GM06990 (cell line): ENCODE data around the gene AKAP13.
"Not testable (repeated sequence)": the region's sequence is repeated elsewhere in the genome, so short reads cannot be mapped to it uniquely, and the experiment has no call there.

ENCODE experiments used
- DNase-seq: peaks from one replicate; pipeline ENCODE4 v3.0.0-alpha.2; 2011; ENCODE audit not compliant: insufficient read length; ENCODE audit errors: extremely low read depth
- H3K27me3 ChIP-seq: replicated peaks from 2 replicates; pipeline ENCODE4 v1.6.0; 2011; ENCODE audit warnings: low read length; ENCODE audit not compliant: control insufficient read depth, insufficient read depth
- H3K36me3 ChIP-seq: 2 replicates; pipeline ENCODE4 v1.5.1; 2011; ENCODE audit warnings: low read length; ENCODE audit not compliant: control insufficient read depth, insufficient read depth
- H3K4me3 ChIP-seq: replicated peaks from 2 replicates; pipeline ENCODE4 v1.5.1; 2011; ENCODE audit warnings: low read depth, mild to moderate bottlenecking, control low read depth, low read length
- TF ChIP-seq, protein P1 (sequence below): IDR thresholded peaks from 2 replicates; pipeline ENCODE4 v1.5.1; 2011; ENCODE audit warnings: low read length, control low read depth, mild to moderate bottlenecking, inconsistent platforms; ENCODE audit not compliant: insufficient read depth, poor library complexity, severe bottlenecking

The AKAP13 gene

DNA sequence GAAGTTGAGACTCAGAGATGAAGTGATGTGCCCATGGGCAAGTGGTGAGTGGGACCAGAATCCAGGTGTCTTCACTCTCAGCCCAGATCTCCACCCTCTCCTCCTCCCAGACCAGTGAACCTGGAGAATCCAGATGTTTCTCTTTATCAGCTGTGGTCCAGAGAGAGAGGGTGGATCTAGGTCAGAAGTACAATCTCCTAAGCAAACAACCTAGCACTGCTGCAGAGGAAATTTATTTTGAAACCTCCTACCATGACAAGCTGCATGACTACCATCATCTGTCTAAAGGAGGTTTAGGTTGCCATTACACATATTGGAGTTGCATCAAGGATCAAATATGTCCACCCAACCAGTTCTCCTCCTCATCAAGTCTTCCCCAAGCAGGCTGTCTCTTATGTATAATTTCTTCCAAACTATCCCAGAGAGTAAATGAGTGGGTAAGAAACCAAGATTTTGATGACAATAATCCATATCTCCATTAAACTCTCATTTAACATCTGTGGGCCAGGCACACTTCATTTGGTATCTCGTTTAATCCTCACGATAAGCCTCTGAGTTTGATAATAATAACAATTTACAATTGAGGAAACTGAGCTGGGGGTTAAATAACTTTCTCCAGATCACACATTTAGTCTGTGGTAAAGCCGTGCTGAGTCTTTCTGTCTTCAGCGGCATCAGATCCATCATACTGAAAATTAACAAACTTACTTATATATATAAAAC, 35.0 kb upstream of the AKAP13 start:
- not testable (repeated sequence) for H3K4me3 ChIP-seq, H3K27me3 ChIP-seq, H3K36me3 ChIP-seq, DNase-seq

DNA sequence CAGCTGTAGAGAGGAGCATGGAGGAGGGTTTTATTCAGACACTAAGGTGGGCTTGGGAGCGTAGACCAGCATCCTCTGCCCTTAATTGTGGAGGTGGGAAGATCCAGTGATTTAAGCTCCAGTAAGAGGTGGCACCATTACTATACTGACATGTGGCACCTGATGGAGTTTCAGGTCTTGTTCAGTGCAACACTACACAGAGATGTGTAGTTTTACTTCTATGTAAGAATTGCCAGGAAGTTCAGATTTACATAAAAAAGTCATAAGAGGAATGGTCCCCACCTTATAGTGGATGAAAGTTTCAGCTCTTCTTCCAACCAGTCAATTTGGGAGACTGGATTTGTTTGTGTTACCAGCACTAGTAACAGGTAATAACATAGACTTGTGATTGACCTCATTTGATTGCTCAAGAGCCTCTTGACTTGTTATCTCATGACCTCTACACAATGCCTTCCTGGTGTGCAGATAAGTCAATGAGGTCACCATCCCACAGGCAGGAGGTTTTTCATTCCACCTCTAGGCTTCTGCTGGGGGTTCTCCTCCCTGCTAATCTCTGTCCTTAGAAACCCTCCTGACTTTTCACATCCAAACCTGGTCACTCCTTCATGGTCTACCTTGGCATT, 33.8 kb upstream of the AKAP13 start:
- not testable (repeated sequence) for H3K36me3 ChIP-seq, H3K27me3 ChIP-seq, H3K4me3 ChIP-seq, DNase-seq

DNA sequence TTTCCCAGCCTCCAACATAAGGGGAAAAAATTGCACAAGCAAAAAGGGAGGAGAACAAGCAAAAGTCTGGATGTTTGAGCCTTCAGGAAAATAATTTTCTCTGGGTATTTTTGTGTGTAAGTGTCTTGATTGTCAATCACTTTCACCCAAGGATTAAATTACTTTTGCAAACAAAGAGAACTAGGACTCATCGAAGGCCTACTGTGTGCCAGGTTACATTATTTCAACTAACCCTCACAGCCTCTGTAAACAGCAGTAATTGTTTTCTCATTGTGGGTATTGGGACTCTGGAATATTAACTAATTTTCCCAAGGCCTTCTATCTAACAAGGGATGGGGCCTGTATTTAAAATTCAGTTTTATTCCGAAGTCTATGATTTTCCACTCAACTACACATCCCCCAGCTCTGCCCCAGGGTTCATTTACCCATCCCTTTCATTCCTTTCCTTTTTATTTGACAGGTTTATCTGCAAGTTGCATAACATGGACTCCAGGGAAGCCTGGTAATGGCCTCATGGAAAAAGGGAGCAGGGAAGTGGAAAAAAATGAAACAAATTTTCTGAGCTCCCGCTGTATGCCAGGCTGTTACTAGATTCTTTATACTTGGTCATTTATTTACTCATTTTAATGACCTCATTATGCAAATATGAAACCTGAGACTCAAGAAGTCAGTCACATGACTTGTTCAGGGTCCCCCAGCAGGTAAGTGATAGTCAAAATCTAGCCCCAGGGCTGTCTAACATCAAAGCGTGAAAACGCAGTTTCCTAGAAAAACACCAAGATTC, 32.9 kb upstream of the AKAP13 start:
- not testable (repeated sequence) for H3K27me3 ChIP-seq, DNase-seq, H3K4me3 ChIP-seq, H3K36me3 ChIP-seq

DNA sequence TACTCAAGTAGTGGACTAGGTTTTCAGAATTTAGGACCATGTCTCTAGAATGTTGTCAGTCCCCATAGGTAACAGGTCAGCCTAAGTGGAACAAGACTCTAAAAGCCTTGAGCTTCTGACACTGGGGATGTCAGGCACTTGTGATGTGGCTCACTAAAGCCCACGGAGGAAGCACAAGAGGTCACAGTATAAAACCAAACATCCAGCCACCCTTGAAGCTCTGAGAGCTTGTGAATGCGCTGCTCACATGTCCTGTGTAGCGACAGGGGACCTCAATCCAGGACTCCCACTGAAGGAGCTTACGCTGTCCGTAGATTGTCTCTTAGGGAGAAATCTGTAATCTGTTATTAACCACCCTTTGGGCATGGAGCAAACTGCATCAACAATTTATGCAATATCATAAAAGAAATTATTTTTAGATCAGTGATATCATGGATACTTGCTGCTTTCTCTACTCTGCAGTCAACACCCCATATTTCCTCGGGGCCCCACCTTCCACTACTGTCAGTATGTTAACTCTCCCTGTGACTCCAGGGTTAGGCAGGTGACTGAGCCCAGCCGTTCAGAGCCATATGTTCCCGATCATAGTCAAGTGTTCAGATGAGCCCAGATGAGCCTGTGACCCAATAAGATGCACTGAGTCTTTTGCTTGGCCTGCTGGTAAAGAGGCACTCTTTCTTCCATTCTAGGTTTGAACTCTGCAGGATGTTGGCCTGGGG, 32.2 kb upstream of the AKAP13 start:
- H3K27me3 ChIP-seq, DNase-seq, H3K4me3 ChIP-seq, H3K36me3 ChIP-seq: not testable (repeated sequence)

DNA sequence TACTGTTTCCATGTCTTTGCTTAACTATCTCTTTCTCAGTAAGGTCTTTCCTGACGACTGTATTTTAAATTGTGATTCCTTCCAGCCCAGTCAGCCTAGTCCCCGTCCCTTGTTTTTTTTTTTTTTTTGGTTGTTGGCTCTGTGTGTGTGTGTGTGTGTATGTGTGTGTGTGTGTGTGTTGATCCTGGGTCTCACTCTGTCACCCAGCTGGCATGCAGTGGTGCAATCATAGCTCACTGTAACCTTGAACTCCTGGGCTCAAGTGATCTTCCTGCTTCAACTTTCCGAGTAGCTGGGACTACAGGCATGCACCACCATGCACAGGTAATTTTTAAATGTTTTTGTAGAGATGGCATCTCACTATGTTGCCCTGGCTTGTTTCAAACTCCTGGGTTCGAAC, 31.3 kb upstream of the AKAP13 start:
- DNase-seq, H3K36me3 ChIP-seq: not testable (repeated sequence)

DNA sequence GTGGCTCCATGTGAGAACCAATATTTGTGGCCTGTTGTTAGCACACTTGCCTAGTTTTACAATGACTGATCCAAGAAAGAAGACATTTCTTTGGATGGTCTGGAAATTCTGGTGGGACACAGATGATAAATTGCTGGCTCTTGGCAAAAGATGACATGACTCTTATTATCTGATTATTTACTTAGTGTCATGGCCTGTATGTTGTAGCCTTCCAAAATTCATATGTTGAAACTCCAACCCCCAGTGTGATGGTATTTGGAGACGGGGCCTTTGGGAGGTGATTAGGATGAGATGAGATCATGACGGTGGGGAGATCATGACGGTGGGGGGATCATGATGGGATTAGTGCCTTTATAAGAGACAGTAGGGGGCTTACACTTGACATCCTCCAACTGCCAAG, 30.0 kb upstream of the AKAP13 start:
- TF ChIP-seq, protein P1, sequence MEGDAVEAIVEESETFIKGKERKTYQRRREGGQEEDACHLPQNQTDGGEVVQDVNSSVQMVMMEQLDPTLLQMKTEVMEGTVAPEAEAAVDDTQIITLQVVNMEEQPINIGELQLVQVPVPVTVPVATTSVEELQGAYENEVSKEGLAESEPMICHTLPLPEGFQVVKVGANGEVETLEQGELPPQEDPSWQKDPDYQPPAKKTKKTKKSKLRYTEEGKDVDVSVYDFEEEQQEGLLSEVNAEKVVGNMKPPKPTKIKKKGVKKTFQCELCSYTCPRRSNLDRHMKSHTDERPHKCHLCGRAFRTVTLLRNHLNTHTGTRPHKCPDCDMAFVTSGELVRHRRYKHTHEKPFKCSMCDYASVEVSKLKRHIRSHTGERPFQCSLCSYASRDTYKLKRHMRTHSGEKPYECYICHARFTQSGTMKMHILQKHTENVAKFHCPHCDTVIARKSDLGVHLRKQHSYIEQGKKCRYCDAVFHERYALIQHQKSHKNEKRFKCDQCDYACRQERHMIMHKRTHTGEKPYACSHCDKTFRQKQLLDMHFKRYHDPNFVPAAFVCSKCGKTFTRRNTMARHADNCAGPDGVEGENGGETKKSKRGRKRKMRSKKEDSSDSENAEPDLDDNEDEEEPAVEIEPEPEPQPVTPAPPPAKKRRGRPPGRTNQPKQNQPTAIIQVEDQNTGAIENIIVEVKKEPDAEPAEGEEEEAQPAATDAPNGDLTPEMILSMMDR: no peak
- Histone ChIP-seq H3K36me3 (no peaks in the 10 kb centered on the region), H3K4me3 (no peak overlapping the region), H3K27me3 (no peaks in the 10 kb centered on the region)
- DNase-seq: no peak

More for the DNA sequence above, 31.3 kb upstream of the AKAP13 start:
- not testable (repeated sequence) for H3K4me3 ChIP-seq, H3K27me3 ChIP-seq

DNA sequence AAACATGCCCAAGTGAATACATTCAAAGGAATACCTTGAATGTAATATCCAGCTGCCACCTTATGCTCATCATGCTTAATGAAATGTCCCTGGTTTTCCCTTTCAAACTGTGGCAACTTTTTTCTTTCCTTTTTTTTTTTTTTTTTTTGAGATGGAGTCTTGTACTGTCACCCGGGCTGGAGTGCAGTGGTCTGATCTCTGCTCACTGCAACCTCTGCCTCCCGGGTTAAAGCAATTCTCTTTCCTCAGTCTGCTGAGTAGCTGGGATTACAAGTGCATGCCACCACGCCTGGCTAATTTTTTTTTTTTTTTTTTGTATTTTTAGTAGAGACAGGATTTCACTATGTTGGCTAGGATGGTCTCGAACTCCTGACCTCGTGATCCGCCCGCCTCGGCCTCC, 28.9 kb upstream of the AKAP13 start:
- not testable (repeated sequence) for DNase-seq, H3K4me3 ChIP-seq, H3K27me3 ChIP-seq, H3K36me3 ChIP-seq

DNA sequence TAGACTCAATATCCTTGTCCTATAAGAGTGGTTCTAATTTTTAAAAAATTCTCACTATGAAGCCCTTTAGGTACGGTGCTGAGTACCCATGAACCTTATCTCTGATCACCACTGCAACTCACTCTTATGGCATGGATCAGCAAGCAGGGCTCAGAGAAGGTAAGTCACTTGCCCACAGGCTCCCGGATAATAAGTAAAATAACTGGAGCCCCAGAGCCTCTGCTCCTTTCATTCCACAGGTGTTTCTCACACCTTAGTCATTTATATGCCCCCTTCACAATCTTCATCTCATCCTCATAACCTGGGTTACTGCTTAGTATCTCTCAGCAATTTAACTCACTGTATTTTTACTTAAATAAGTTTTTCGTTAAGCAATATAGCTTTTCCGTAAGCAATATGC, 28.4 kb upstream of the AKAP13 start:
- DNase-seq: no peak
- no peaks in the 10 kb centered on the region for H3K36me3 ChIP-seq
- TF ChIP-seq, protein P1: no peak
- H3K4me3 ChIP-seq: no peak overlapping the region
- no peaks in the 10 kb centered on the region for H3K27me3 ChIP-seq
